Amniotic epithelial cell (primary cell): ENCODE measurements around the gene BPGM.

Source experiments
- DNase-seq: peaks from one replicate; pipeline ENCODE4 v3.0.0-alpha.2; 2010; ENCODE audit warnings: low read depth

BPGM gene

DNA sequence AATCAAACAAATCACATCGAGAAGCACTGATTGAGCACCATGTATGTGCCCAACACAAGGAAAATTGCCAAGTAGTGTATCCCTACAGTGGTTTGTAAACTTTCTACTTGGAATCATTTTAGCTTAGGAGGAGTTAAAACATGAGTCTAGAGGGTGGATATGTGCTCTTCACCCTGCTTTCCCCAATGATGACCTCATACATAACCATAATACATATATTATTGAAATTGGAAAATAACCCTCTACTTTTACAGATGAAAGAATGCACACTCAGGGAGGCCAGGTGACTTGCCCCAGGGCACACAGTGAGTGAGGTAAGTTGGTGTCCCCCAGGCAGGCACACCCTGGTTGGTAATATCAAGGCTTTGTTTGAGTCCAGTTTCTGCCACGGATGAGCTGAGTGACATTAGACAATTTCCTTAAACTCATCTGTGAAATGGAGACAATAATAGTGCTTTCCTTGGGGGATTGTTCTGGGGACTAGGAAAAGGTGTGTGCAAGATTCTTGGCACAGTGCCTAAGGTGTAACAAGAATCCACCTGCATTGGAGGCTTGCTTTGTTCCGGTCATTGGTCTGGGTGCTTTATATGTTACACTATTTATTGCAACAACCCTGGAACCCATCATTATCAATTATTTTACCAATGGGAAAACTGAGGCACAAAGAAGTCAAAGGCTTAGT is 50.7 kb downstream of the BPGM start:
- no peak for DNase-seq

DNA sequence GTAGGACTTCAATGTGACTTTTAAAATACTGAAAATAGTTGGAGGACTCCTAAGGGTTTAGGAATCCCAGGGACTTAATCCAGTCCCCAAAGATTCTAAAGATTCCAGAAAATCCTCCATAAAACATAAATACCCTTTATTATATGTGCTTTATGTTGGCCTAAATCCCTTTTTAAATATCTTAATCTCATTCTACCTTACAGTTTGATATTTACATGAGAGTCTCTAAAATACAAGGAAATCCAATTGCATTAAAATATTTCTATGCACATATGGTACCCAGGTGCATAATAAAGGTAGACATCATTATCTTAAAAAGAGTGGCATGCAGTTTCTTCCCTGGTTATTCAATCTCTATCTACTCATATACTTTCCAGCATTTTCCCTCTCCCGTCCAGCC is 51.8 kb downstream of the BPGM start:
- DNase-seq, result no peak

GRCh38 chr7:134699021-134699818 is 52.6 kb downstream of the BPGM start:
- no peak for DNase-seq

DNA sequence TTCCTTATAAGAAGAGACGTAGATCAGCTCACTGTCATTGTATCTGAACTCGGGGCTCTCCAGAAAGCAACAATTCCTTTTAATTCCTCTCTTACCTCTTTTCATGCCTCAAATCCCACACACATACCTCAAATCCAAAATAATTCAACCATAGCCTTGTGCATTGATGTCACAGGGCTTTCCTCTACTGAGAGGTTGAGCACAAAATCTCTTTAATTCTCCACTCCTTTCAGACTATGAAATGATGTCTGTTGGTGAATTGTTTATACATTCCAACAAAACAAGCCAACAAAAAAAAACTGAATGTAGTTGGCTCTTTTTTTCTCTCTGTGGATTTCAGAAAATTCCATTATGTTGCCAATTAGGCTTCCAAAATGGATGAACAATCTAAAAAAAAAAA is 53.2 kb downstream of the BPGM start:
- DNase-seq, result no peak

GRCh38 chr7:134701272-134701671 is 54.6 kb downstream of the BPGM start:
- DNase-seq, result peak; percentile 53

DNA sequence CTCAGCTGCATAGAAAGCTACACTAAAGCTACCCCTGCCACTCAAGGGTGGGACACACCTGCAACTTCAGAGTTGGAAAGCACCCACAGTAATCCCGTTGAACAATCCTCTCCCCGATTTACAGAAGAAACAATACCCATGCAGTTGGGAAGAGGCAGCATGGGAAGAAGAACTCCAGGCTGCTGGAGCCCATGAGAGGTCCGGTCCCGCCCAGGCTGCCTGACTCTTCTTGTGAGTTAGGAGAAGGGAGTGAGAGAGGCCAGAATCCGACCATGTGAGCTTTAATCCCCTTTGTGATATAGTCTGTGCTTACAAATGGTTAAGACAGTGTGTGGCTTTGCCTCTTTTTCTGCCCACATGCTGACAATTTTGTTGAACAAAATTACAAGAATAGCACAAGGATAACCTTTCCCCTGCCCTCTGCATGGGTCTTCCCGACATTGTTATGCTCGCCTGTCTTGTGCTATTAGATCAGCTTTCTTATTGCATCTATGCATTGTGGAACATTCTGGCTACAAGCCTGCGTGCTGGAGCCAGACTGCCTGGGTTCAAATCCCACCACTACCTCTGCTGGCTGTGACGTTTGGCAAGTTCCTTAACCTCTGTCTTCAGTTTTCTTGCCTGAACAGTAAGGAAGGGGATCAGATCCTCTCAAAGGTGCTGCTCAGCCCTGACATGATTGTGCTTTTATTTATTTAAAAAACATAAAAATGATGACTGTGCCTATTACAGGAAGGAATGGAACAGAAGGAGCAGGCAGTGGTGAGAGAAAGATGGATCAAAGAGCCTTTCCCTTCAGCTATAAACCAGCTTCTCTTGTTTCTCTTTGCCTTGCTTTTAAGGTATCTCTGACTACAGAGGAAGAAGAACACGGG is 56.0 kb downstream of the BPGM start:
- no peak for DNase-seq

GRCh38 chr7:134703241-134703594 is 56.6 kb downstream of the BPGM start:
- DNase-seq, result no peak

DNA sequence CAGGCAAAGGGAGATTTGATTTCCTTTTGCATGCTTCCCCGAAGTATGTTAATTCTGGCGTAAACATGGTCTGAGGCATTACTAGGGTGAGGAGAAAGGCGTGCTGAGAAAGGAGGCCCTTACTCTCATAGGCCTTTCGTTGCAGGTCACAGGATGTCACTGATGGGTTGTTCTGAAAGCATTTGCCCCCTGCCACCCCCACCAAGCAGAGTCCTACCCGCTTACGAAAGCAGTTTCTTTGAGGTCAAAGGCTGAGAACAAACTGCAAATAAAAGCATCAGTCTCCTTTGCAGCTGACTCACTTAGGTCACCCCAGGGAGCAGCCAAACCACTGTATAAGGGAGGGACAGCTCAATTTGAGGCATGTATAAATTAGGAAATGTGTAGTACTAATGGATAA is 57.1 kb downstream of the BPGM start:
- peak; percentile 81 for DNase-seq

- DNase-seq, result no peak
Measured at GRCh38 chr7:134704827-134705226, 58.2 kb downstream of the BPGM start.

DNA sequence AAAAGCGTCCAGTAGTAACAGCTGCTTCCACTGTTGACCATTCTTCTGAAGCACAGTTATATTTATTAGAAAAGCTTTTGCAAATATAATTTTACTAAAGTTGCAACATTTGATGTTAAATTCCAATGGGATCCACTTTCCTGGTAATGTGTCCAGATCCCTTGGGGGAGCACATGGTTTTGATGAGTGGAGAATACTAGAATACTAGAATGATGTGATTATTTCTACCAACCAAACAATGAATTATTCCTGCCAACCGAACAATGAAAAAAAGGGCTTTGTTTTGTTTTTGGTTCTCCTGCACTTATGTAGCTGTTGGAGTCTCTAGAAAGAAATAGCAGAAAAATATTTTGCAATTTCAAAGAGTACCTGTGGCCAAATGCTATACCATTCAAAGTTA is 59.1 kb downstream of the BPGM start:
- DNase-seq, result no peak

- DNase-seq, result no peak
Measured at GRCh38 chr7:134706468-134706867, 59.8 kb downstream of the BPGM start.

DNA sequence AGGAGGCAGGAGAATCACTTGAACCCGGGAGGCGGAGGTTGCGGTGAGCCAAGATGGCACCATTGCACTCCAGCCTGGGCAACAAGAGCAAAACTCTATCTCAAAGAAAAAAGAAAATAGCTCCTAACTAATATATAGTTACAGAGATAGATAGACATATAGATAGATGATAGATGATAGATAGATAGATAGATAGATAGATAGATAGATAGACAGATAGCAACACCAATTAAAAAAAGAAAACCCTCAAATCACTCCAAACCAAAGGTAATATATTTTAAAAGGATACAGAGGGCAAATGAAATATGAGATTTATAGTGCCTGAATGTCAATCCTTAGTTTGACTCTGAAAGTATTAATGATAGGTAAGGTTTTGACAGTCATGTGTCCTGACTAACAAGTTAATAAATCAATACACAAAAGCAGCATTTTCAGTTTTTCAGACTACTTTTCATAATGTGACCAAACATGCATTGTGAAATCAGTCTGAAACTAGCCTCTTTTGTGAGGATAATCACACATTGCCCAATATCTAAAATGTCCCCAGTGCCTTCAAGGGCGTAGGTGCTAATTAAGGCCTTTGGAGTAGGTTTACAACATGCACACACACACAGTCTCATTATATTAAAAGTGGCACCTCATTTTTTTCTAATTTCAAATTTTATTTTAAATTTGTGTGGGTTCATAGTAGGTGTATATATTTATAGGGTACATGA is 61.2 kb downstream of the BPGM start:
- no peak for DNase-seq

- no peak for DNase-seq
Measured at GRCh38 chr7:134708692-134709091, 62.0 kb downstream of the BPGM start.

GRCh38 chr7:134709197-134709596 is 62.5 kb downstream of the BPGM start:
- no peak for DNase-seq

DNA sequence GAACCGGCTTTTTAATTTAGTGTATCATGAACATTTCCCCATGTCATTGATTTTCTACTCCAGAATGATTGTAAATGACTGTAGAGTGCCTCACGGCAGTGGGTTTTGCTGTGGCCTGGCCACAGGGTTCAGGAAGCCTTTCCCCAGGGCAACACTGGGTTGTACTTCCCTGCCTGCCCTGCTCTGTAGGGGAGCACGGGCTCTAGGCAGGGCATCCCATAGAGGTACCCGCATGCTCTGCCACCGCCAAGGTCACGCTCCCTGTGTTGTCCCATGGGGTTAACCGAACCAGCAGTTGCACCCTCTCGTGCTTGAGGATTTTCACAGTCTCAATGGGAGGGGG is 63.8 kb downstream of the BPGM start:
- no peak for DNase-seq

DNA sequence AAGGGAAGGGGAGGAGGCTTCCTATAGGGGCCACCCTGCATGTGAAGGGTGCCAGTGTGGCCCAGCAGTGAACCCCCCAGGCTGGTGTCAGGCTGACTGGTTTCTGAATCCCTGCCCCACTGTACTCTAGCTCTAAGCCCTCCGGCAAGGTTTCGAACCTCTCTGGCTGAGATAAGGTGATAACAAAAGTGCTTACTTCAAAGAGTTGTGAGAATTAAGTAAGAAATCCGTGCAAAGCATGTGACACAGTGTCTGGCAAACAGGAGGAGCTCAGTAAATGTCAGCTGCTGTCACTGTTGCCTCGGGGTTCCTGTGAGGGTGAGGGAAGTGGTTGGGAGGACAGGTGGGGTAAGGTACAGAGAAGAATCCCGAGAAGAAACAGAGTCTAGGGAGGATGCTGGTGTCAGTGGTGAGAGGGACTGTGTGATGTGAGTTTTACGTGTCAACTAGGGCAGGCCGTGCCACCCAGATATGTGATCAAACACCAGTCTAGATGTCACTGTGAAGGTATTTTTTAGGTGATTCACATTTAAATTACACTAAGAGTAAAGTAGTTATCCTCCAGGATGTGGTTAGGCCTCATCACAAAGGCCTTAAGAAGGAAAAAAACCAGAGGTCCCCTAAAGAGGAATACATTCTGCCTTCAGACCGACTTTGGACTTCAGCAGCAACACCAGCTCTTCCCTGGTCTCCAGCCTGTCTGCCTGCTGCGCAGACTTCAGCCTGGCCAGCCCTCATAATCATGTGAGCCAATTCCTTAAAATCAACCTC is 64.4 kb downstream of the BPGM start:
- DNase-seq, result no peak

- peak; percentile 42 for DNase-seq
Measured at GRCh38 chr7:134712196-134712595, 65.5 kb downstream of the BPGM start.

DNA sequence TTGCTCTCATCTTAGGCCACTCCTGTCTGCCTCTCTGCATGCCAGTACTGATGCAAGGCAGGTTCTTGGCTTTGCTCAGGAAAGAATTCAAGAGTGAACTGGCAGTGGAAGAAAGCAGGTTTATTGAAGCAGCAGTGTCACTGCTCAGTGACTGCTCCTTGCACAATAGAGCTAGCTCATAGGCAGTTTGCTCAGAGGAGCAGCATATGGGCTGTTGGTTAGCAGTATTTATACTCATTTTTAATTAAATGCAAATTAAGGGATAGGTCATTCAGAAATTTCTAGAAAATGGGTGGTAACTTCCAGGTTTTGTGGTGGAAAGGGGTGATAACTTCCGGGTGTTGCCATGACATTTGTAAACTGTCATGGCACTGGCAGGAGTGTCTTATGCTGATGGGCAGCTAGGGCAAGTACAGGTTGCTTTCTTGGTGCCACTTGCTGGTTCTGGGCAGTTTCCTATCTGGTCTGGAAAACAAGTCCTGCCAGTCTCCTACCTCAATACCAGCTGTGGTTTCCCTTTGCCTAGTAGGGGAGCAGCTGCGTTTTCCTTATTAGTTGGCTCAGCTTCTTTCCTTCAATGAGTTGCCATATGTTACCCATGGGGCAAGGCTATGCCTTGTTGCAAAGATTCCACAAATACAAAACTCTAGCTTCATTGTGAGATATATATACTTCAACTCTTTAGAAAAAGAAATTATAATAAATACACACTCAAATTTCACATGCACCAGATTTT is 68.0 kb downstream of the BPGM start:
- DNase-seq, result no peak

GRCh38 chr7:134718211-134718875 is 71.7 kb downstream of the BPGM start:
- peak; percentile 77 for DNase-seq
